GM19438 (cell line): ENCODE results near the gene SGPL1.
A peak's percentile ranks its signal among the peaks of the same experiment; 100 is the strongest.
"Not testable (repeated sequence)": the region's sequence is repeated elsewhere in the genome, so short reads cannot be mapped to it uniquely, and the experiment has no call there.

ENCODE experiments used
- ATAC-seq: cut with Tn5 transposase; IDR thresholded peaks from one replicate; pipeline ENCODE4 v1.9.1; 2021; ENCODE audit warnings: low read depth; ENCODE audit not compliant: unreplicated experiment

Gene SGPL1

GRCh38 chr10:70815504-70816219, at the start of gene SGPL1:
Gene SGPL1 (plus strand): TSS chr10:70815948. CDS start chr10:70816854, 906 bp downstream.
- ATAC-seq: peak; percentile 79

- ATAC-seq: not testable (repeated sequence)
These were observed 47.6 kb upstream of the SGPL1 start for GRCh38 chr10:70768026-70768685.

DNA sequence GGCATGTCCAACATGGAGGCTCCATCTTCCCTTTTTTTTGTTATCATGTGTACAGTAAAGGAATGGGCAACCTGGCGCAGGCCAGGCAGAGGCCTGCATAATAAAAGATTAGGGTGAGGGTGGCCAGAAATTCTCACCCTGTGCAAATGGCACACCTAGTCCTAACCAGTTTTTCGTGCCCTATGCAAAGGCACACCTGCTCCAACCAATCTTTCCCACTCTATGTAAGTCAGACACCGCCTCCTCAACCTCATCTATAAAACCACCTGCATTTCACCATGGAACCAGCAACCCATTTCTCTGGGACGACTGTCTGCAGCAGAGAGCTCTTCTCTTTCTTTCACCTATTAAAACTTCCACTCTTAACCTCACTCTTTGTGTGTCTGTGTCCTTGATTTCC, 46.6 kb upstream of the SGPL1 start:
- no peak for ATAC-seq

GRCh38 chr10:70770001-70770400, 45.7 kb upstream of the SGPL1 start:
- no peak for ATAC-seq

GRCh38 chr10:70770516-70770915, 45.2 kb upstream of the SGPL1 start:
- not testable (repeated sequence) for ATAC-seq

DNA sequence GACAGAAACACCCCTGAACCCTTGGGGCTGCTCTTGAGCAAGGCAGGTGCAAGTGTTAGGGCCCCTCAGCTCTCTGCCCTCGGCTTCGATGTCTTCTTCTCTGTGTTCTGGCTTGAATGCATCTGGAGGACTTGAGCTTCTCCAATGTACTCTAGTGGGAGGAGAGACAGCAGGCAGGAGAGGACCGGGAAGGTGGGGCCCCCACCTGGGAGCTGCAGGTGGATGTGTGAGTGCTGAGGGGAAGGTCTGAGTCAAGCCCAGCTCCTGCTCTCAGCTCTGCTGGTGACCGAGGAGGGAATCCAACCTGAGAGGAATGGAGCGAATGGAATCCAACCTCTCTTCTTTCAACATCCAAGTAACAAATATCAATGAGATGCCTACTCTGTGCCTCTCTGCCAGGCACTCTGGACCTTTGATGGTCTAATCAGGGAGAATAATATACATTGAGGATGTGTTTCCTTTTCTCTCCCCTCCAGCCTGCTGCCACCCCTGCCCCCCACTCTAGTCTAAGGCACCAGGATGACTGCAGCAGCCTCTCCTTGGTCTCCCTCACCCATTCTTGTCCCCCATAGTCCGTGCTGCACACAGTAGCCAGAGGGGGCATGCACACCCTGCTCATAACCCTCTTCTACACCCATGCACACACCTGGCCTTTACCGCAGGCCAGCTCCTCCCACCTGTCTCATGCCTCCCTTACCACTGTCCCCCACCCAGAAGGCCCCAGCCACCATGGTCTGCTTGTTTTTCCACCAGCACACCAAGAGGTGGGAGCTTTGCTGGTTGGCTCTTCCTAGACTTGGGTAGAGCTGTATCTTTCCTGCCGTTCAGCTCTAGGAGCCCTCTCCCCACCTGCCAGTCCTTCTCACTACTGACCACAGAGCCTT, 44.2 kb upstream of the SGPL1 start:
- no peak for ATAC-seq

DNA sequence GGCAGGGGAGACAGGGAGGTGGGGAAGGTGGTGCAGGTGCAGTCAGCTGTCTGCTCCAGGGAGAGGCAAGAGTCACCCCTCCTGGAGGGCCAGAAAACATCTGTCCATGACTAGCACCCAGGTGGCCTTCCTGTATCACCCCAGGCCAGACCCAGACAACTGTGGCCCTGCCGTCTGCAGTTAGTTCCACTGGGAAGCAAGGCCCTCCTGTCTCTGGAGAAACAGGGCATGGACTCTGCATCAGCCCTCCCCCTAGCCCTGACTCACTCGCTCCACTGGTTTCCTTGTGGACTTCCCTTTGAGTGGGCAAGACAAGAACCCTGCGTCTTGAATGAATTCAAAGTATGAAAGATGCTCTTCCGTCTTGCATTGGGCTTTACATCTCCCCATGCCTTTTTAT, 43.1 kb upstream of the SGPL1 start:
- ATAC-seq: no peak

DNA sequence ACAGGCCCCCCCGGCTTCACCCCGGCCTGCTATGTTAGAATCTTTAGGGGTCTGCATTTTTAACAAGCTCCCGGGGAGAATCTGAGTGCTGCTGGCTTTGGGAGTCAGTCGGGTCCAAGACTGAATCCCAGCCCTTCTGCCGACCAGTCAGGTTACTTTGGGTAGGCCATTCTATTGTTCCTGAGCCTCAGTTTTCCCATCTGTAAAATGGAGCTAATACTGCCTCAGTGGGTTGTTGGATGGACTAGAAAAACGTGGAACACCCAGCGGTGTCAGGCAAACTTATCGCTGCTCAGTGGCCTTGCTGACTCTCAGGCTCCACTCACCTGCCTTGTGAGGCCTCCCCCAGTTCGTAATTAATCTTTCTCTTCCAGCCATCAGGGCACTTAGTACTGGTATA, 42.3 kb upstream of the SGPL1 start:
- no peak for ATAC-seq

GRCh38 chr10:70773965-70774809, 41.6 kb upstream of the SGPL1 start:
- ATAC-seq: no peak

DNA sequence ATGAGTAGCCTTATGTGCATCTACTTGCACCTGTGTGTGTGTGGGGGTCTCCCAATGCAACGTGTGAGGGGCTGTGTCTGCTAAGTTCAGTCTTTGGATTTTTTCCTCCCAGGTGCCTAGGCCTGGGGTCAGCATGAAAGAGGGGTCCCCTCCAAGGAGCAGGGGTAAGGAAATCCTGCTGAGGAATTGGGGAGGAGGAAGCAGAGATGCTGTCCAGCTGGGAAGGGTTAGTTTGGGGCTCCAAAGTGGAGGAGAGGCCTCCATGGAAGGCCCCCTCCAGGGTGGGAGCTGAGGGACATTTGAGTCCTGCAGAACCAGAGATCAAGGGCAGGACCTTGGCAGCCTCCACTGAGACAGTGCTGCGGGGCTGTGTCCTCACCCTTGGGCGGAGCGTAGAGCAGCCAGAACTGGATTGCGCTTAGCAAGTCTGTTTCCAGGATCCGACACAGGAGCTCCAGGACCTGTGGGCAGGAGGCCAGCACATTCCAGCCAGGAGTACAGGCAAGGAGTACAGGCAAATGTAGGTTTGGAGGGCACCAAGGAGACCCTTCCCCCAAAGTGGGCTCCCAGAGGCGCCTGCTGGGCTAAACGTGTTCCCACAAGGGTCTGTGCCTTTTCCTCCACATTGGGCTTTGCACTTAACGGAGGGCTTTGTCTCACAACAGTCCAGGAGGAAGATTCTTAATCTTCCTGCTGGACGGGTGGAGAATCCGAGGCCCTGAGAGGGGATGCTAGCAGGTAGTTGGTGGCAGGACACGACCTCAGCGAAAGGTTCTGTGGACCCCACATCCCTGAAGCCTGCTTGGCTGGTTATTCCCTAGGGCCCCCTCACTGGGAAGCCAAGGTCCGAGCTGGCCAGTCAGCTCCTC, 40.7 kb upstream of the SGPL1 start:
- no peak for ATAC-seq

DNA sequence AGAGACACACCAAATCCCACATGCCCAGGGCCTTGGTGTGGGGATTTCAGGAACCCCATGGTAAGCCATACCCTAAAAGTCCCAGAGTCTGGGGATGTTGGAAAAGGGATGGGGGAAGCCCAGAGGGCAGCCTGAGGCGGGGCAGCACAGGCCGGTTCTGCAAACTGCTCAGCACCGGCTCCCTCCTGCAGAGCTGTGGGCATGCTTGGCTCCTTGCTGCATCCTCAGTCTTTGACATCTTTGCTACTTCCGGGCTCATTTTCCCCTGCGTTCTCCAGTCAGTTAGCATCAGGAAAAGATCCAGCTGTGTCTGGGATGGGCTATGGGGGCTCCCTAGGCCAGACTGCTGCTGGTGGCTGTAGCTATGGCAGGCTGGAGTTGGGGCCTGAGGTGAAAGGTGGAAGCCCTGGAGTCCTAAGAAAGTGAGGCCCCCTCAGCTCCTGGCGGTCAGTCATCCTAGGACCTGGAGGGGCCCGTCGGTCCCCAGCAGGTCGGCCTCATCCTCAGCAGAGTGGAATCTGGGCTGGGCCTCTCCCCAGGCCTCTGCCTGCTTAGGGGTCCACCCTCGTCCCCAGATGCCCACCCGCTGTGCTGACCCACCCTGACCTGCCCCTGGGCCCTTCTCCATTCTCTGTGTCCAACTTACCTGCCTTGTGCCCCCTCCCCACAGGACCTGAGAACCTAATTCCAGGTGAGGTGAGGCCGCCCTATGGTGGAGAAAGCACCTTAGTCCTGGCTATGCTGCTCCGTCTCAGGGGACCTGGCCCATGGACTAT, 39.9 kb upstream of the SGPL1 start:
- no peak for ATAC-seq

GRCh38 chr10:70776455-70777005, 39.2 kb upstream of the SGPL1 start:
- no peak for ATAC-seq

GRCh38 chr10:70777063-70777875, 38.5 kb upstream of the SGPL1 start:
- no peak for ATAC-seq

DNA sequence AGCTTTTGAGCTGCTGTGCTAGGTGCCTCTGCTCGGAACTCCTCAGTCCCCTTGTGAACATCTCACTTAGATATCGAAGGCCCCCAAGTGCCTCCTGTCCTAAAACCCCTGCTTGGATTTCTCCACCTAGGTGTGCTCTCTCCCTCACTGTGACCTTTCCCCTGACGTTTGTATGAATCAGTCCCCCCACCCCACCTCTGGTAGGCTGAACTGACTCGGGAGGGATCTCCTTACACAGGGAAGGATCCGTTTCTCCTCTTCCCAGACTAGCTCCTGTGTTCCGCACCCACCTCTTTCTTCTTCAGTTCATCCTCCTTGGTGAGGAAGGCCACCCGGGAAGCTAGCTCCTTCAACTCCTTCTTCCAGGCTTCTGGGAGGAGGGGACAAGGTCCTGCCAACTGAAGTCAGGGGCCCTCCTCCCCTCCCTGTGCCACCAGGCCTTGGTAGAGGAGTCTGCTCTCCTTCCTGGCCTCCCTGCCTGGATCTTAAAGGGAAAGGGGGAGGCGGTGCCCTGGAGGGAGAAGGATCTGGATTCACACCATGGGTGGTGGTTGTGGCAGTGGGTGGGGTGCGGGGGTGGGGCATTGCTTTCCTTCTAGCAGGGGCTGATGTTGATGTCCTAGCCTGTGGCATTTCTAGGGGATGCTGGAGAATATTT, 37.4 kb upstream of the SGPL1 start:
- no peak for ATAC-seq

DNA sequence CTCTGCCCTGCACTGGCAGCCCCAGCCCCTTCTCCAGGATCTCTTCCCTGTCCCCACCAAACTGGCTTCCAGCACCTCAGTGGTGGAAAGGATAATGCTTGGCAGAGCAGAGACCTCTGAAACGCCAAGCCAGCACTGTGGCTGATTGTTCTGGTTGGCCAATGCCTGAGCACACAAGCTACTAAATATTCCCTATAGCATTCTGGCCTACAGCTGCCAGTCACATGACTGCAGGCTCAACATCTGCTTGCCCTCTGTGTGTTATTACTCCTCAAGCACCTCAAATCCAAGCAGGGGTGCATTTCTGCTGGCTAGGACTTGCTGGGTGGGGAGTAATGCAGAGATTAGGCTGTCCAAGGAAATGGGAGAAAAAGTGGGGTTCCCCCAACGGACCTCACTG, 36.7 kb upstream of the SGPL1 start:
- ATAC-seq: no peak

DNA sequence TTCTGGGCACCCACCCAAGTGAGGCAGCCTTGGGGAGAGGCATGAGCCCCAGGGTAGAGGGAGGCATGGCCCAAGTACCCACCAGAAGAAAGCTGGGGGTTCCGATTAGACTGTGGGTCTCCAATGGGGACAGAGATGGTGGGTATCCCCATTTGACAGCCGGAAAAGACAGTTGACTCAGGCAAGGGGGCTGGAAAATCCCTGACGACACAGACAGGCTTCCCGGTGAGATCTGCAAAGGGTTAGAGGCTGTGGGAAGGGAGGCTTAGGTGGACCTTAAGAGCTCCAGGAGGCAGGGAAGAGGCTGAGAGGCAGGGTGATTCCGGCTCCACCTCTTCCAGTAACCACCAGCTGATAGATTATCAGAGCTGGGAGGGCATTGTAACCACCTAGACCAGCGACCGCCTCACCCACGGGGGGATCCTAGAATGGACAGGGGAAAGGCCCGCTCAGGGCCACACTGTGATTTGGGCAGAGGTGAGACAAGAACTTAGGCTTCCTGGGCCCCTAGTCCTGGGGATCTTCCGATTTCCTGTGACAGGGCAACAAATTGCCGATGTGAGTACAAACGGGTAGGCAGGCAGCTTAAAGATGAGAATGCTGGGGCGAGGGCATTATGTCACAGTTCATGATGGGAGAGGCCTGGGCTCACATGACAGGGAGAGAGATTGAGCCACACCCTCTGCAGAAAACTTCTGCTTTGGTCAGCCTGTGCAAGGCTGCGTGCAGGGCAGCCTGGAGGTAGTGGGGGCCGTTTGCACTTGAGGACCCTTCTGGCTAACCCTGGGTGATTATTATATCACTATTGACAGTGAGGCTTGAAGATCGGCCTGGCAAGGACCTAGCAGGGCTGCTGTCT, 36.0 kb upstream of the SGPL1 start:
- no peak for ATAC-seq
